ENCODE data around the gene SERINC3.

The SERINC3 gene

DNA sequence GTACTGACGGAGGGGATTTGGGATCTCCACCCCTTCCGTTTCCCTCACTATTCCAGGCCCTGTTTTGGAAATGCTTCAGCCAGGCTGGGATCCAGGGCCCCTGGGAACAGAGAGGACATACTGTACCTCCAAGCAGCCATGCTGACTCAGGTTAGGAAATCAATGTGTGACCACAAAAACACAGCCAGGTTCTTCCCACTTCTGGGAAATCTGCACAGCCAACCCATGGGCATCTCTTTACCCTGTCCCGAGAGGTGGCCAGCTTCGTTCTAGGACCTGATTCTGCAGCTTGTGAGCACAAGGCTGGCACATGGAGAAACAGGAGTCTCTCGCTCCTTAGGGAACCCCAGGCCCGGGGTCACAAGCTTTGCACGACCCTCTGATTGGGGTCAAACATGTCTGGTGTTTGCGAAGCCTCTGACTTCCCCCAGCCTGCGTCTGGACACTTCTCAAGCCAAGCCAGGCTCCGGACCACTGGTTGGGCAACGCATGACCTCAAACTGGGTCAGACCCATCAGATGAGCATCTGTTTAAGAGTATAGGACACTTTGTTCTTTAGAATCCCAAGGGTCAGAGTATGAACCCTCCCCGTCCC lies 54.5 kb downstream of the SERINC3 start:
- TF ChIP-seq, protein P1, sequence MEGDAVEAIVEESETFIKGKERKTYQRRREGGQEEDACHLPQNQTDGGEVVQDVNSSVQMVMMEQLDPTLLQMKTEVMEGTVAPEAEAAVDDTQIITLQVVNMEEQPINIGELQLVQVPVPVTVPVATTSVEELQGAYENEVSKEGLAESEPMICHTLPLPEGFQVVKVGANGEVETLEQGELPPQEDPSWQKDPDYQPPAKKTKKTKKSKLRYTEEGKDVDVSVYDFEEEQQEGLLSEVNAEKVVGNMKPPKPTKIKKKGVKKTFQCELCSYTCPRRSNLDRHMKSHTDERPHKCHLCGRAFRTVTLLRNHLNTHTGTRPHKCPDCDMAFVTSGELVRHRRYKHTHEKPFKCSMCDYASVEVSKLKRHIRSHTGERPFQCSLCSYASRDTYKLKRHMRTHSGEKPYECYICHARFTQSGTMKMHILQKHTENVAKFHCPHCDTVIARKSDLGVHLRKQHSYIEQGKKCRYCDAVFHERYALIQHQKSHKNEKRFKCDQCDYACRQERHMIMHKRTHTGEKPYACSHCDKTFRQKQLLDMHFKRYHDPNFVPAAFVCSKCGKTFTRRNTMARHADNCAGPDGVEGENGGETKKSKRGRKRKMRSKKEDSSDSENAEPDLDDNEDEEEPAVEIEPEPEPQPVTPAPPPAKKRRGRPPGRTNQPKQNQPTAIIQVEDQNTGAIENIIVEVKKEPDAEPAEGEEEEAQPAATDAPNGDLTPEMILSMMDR (IDR thresholded peaks at IDR 0.05; ENCODE audit: low read depth, low read length) = no peak
- no peak overlapping the region for H3K4me3 ChIP-seq (ENCODE audit: low read depth, low read length)

DNA sequence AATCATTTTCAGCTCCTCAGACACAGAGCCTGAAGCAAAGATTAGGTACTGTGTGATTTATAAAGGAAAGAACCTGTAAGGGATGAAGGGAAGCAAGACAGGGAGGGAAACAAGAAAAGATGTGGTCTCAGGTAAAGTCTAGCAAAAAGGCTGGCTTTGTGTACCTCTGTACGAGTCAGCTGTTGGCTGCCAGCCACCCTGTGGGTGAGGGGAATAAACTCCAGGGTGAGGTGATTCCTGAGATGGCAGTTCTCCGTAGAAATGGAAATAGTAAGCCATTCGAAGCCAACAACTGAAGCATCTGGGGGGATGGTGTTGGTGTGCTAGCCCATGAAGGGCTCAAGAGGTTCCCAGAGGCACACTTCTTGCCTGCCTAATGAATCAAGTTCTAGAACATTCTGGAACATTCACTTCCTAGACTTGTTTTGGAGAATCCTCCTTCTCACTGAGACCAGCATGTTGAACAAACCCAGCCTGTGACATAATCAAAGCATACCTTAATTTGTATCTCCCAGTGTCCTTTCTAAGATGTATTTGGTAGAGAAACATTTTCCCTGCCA lies 56.8 kb downstream of the SERINC3 start:
- TF ChIP-seq, protein P1 (IDR thresholded peaks at IDR 0.05; ENCODE audit: low read depth, low read length) = no peak
- no peak overlapping the region for H3K4me3 ChIP-seq (ENCODE audit: low read depth, low read length)

DNA sequence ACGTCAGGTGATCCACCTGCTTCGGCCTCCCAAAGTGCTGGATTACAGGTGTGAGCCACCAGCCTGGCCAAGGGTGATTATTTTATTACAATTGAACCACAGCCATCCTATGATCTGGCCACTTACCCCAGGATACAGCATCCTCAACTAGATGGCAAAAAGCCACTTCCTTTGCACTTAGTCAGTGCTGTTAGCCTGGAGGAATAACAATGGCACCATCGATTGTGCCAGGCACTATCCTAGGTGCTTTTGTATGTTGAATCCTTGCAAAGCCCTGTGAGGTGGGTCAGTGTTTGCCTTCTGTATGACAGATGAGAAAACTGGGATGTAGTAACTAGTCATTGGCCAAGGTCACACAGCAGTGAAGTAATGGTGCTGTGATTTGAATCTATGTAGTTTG lies 57.4 kb downstream of the SERINC3 start:
- TF ChIP-seq, protein P1 (IDR thresholded peaks at IDR 0.05; ENCODE audit: low read depth, low read length) = no peak
- no peak overlapping the region for H3K4me3 ChIP-seq (ENCODE audit: low read depth, low read length)

DNA sequence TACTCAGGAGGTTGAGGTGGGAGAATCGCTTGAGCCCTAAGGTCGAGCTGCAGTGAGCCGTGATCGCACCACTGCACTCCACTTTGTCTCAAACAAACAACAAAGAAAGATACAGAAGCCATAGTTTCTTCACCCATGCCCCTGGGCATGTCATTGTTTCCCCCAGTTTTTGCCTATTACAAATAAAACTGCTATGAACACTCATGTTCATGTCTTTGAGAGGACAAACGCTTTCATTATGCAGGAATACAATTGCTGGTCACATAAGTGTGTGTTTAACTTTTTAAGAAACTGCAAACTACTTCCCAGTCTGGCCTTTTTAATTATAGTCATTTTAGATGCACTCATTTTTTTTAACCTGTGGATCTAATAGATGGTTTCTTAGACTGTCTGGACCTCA lies 58.4 kb downstream of the SERINC3 start:
- TF ChIP-seq, protein P1 (IDR thresholded peaks at IDR 0.05; ENCODE audit: low read depth, low read length) = no peak
- no peak overlapping the region for H3K4me3 ChIP-seq (ENCODE audit: low read depth, low read length)

DNA sequence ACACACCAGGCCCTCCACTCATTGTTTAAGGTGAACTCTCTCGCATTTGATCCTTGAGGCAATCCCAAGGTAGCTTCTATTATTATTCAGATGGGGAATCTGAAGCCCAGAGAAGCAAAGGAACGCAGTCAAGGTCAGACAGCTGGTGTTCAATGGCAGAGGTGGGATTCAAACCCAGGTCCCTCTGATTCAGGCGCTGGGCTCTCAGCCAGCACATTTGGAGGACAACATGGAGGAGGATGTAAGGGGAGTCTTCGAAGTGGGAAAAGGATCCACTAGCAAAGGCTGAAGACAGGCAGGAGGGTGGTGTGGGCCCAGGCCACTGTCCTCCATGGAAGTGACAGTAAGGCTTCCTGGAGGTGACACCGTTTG lies 60.1 kb downstream of the SERINC3 start:
- TF ChIP-seq, protein P1 (IDR thresholded peaks at IDR 0.05; ENCODE audit: low read depth, low read length) = no peak
- H3K4me3 ChIP-seq (ENCODE audit: low read depth, low read length) = no peak overlapping the region

DNA sequence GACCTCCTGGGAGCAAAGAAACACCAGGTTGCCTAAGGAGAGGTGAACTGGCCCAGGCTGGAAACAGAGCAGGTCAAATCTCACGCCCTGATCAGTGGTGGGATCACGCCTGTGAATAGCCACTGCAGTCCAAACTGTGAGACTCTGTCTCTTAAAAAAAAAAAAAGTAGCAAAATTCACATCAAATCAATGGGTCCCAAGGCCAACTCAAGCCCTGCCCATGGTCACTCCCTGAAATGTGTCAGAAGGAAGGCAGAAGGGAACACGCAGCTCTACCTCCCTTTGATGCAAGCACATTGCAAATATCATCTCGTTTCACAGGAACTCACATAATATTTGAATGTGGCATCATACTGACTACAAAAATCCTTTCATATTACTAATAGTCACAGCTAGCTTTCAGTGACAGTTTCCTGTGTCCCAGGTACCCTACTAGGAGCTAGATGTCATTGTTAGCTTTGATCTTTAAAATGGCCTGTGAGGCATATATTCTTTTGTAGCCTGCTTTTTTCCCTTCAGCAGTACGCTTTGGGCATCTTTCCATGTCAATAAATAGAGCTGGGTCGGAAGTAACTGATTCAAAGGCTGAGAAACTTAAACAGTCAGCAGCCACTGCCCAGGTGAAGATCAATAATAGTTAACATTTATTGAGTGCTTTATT lies 60.6 kb downstream of the SERINC3 start:
- no peak overlapping the region for H3K4me3 ChIP-seq (ENCODE audit: low read depth, low read length)
- TF ChIP-seq, protein P1 (IDR thresholded peaks at IDR 0.05; ENCODE audit: low read depth, low read length) = no peak

DNA sequence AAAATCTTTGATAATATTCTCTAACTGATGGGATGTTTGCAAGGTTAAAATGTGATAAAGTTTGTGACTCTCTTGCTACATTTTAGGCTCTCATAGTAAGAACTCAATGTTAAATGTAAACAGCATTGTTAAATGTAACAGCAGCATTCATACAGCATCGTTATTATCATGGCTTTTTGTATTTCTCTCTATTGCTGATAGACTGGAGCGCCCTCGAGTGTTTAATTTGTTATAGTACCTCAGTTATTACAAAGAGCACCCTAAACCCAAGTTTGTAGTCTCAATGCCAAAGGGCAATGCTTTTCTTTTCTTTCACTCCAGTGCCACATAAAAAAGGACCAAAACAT lies 61.1 kb downstream of the SERINC3 start:
- TF ChIP-seq, protein P1 (IDR thresholded peaks at IDR 0.05; ENCODE audit: low read depth, low read length) = no peak
- H3K4me3 ChIP-seq (ENCODE audit: low read depth, low read length) = no peak overlapping the region

Measured in WI38 (cell line).